GM12873 (cell line): Measurements from ENCODE around the gene IFNGR1.

Experiments used
- CTCF ChIP-seq: IDR thresholded peaks from 2 replicates; pipeline ENCODE4 v1.5.1; 2012; ENCODE audit warnings: low read depth, mild to moderate bottlenecking, moderate library complexity, low read length, control low read depth; ENCODE audit not compliant: insufficient read depth; ENCODE audit errors: missing control alignments

Gene IFNGR1

GRCh38 chr6:137181891-137182653 lies 37.1 kb downstream of the IFNGR1 start:
- TF ChIP-seq CTCF, result no peak

- TF ChIP-seq CTCF, result no peak
Observed at GRCh38 chr6:137177611-137178010, 41.6 kb downstream of the IFNGR1 start.

GRCh38 chr6:137176729-137177128 lies 42.5 kb downstream of the IFNGR1 start:
- TF ChIP-seq CTCF, result no peak

- no peak for TF ChIP-seq CTCF
Observed at GRCh38 chr6:137175868-137176245, 43.3 kb downstream of the IFNGR1 start.

GRCh38 chr6:137175157-137175867 lies 43.9 kb downstream of the IFNGR1 start:
- no peak for TF ChIP-seq CTCF

- TF ChIP-seq CTCF, result no peak
Observed at GRCh38 chr6:137173501-137173900, 45.7 kb downstream of the IFNGR1 start, which contains the start of gene IL22RA2. TSS of gene IL22RA2 (minus strand) at chr6:137173644. CDS start at chr6:137161749, 11,895 bp downstream.

- no peak for TF ChIP-seq CTCF
Observed at GRCh38 chr6:137172734-137173431, 46.3 kb downstream of the IFNGR1 start.
